Subcutaneous adipose tissue (tissue), 4 donors: ENCODE results near the gene A3GALT2. TPM values are rescaled to one million over a fixed set of nuclear protein-coding genes. Genes with fewer than 3 reads are reported as not detected.

Source experiments
- CTCF ChIP-seq: fragments of 450-650 bp; IDR thresholded peaks from one replicate; pipeline ENCODE4 v1.5.1; 2016; ENCODE audit warnings: low read depth, mild to moderate bottlenecking, control low read depth, antibody characterized with exemption, moderate library complexity
- total RNA-seq, 4 donors: library from RNA; depleted of rRNA; stranded (reverse); fragments of >200 nt; gene quantifications; one replicate each; pipeline ENCODE4 v1.1.0, GENCODE V29; 2016

A3GALT2 gene
- total RNA-seq, 4 donors from 2014 or later: not detected

GRCh38 chr1:33358795-33359503, 38.1 kb upstream of the A3GALT2 start:
- TF ChIP-seq CTCF: no peak

GRCh38 chr1:33358114-33358794, 37.4 kb upstream of the A3GALT2 start:
- TF ChIP-seq CTCF: no peak

- TF ChIP-seq CTCF: no peak
These were observed 36.2 kb upstream of the A3GALT2 start for GRCh38 chr1:33357099-33357498.

DNA sequence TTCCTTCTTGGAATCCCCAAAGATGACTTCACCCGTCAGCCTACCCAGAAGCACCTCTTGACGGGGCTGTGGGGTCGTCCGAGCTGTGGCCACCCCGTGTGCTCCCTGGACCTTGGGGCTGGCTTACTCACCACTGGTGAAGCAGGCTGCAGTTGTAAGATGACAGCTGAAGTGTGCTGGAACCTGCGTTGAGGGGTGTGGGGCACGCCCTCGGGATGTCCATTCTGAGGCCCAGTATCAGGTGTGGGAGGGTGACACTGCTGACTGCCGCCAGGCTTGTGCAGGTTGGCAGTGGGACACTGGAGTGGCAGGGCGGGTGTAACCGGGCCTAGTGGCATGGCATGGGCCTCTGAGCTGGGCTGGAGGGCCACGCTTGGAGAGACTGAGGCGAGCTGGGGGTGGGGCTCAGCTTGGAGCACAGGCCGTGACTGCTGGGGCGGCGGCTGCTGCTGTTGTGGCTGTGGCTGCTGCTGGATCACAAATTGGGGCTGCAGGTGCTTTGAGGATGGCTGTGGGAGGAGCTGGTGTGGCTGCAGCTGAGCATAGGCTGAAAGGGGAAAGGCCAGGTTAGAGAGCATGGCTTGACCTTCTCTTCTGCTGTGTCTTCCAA, 33.9 kb upstream of the A3GALT2 start:
- no peak for TF ChIP-seq CTCF

DNA sequence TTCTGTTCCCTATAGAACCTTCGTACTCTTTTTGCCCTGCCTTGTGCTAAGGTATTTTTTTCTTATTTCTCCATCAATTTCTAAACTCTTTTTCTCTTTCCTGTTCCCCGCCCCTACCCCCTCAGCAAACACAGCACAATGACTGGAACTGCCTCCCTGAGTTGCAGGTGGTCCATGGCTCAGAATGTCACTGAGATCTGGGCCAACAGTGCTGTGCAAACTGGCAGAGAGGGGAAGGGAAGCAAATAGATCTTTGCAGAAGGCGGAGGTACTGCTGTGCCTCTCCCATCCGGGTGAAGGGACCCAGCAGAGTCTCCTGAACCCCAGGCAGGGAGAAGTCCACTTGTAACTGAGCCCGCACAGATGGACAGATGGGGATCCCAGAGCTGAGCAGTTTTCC, 32.6 kb upstream of the A3GALT2 start:
- no peak for TF ChIP-seq CTCF

GRCh38 chr1:33351281-33351660, 30.4 kb upstream of the A3GALT2 start:
- TF ChIP-seq CTCF: no peak

GRCh38 chr1:33350611-33351280, 29.8 kb upstream of the A3GALT2 start:
- no peak for TF ChIP-seq CTCF
